NCI-H446 treated with DMSO at 0.1 percent for 48 hours (cell line): ENCODE measurements around the gene TACC2.

Experiments
- DNase-seq: peaks from one replicate; lab custom pipeline; 2025; lab: John Stamatoyannopoulos, UW

TACC2 gene

GRCh38 chr10:122124342-122124741, 135.4 kb downstream of the TACC2 start:
- no peak for DNase-seq

- DNase-seq, result no peak
These were observed 135.8 kb downstream of the TACC2 start for GRCh38 chr10:122124808-122125207.

- no peak for DNase-seq
These were observed 138.0 kb downstream of the TACC2 start for GRCh38 chr10:122126763-122127659.

GRCh38 chr10:122127943-122128342, 139.0 kb downstream of the TACC2 start:
- DNase-seq, result no peak

GRCh38 chr10:122128357-122128756, 139.4 kb downstream of the TACC2 start:
- no peak for DNase-seq

- no peak for DNase-seq
These were observed 141.6 kb downstream of the TACC2 start for GRCh38 chr10:122130474-122131110.

- DNase-seq, result no peak
These were observed 143.4 kb downstream of the TACC2 start for GRCh38 chr10:122132331-122132755.

GRCh38 chr10:122132882-122133565, 144.1 kb downstream of the TACC2 start:
- no peak for DNase-seq

GRCh38 chr10:122135251-122136025, 146.5 kb downstream of the TACC2 start:
- DNase-seq, result no peak

- DNase-seq, result no peak
These were observed 150.1 kb downstream of the TACC2 start for GRCh38 chr10:122138831-122139625.

GRCh38 chr10:122139627-122140170, 150.7 kb downstream of the TACC2 start:
- no peak for DNase-seq

- DNase-seq, result no peak
These were observed 151.5 kb downstream of the TACC2 start for GRCh38 chr10:122140461-122140902.

- DNase-seq, result no peak
These were observed 152.1 kb downstream of the TACC2 start for GRCh38 chr10:122140941-122141623.

GRCh38 chr10:122141821-122142640, 153.1 kb downstream of the TACC2 start:
- DNase-seq, result no peak

- no peak for DNase-seq
These were observed 153.8 kb downstream of the TACC2 start for GRCh38 chr10:122142641-122143237.

GRCh38 chr10:122143238-122143841, 154.4 kb downstream of the TACC2 start:
- DNase-seq, result no peak

GRCh38 chr10:122144199-122144598, 155.2 kb downstream of the TACC2 start:
- DNase-seq, result no peak

GRCh38 chr10:122145113-122145512, 156.2 kb downstream of the TACC2 start:
- DNase-seq, result no peak
